GM13977 (cell line): ENCODE results near the gene RASGRF2.

Source experiments
- DNase-seq: peaks from one replicate; pipeline ENCODE4 v3.0.0; 2012; ENCODE audit warnings: low spot score
- in situ Hi-C: fragments of 300-500 bp; cut with MboI; formaldehyde crosslinking; loops from one replicate; pipeline ENCODE4 v1.12.0; 2022; ENCODE audit warnings: low sequenced_read_pairs, low pct_unique_long_range_greater_than_20kb, mixed read lengths, inconsistent platforms; ENCODE audit not compliant: unreplicated experiment
- TF ChIP-seq, protein P1 (sequence below): IDR thresholded peaks from 2 replicates; pipeline ENCODE4 v1.5.1; 2012; ENCODE audit warnings: mild to moderate bottlenecking, control low read depth; ENCODE audit not compliant: insufficient read depth; ENCODE audit errors: extremely low read depth, missing control alignments

Gene RASGRF2

DNA sequence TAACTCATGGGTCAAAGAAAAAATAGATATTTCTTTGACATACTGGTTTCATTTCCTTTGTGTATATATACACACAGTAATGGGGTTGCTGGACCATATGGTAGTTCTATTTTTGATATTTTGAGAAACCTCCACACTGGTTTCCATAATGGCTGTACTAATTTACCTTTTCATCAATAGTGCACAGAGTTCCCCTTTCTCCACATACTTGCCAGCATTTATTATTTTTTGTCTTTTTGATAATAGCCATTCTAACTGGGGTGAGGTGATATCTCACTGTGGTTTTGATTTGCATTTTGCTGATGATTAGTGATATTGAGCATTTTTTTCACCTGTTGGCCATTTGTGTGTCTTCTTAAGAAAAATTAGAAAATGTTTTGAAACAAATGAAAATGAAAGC lies 194.6 kb downstream of the RASGRF2 start:
- no peak for DNase-seq
- in situ Hi-C loops, result no loop called here
- TF ChIP-seq, protein P1, sequence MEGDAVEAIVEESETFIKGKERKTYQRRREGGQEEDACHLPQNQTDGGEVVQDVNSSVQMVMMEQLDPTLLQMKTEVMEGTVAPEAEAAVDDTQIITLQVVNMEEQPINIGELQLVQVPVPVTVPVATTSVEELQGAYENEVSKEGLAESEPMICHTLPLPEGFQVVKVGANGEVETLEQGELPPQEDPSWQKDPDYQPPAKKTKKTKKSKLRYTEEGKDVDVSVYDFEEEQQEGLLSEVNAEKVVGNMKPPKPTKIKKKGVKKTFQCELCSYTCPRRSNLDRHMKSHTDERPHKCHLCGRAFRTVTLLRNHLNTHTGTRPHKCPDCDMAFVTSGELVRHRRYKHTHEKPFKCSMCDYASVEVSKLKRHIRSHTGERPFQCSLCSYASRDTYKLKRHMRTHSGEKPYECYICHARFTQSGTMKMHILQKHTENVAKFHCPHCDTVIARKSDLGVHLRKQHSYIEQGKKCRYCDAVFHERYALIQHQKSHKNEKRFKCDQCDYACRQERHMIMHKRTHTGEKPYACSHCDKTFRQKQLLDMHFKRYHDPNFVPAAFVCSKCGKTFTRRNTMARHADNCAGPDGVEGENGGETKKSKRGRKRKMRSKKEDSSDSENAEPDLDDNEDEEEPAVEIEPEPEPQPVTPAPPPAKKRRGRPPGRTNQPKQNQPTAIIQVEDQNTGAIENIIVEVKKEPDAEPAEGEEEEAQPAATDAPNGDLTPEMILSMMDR, result no peak

- in situ Hi-C loops, result no loop called here
- TF ChIP-seq, protein P1, result no peak
- no peak for DNase-seq
These were observed 196.6 kb downstream of the RASGRF2 start for GRCh38 chr5:81156732-81157131.

DNA sequence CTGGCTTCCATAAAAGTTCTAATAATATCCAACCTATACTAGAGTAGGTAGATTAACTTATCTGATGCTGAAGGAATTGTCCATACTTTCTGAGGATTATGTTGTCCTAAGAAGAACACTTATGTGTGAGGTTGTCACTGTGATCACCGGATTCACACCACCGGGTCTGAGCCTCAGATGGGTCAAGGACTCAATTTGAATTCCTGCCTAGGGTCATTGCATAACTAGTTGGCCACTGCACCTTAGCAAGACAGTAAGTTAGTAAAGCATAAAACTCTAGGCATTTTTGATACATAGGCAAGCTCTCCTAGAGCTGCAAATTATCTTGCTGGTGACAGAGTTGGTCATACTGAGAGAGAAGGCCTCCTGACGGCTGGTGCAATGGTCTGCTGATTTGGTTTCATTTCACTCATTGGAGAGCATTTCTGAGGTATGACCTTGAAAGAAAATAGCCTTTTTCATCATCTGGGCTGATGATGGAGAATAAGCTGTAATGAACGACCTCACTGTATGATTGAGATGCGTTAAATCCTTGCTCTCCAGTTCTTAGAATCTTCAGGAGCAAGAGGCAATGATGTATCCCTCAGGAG lies 200.9 kb downstream of the RASGRF2 start:
- in situ Hi-C loops, result no loop called here
- DNase-seq, result peak; percentile 53
- TF ChIP-seq, protein P1, result no peak

DNA sequence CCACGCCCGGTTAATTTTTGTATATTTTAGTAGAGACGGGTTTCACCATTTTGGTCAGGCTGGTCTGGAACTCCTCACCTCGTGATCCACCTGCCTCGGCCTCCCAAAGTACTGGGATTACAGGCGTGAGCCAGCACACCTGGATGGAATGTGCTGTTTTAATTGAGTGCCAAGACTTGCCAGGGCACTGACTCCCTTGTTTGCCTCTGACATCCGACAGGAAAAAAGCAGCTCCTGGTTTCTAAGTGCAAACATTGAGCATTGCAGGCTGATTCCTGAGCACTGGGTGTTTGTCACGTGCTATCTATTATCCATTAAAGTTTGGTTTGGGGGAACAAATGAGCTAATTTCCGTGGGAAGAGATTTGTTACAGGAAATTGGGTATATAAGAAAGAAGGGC lies 202.3 kb downstream of the RASGRF2 start:
- TF ChIP-seq, protein P1, result no peak
- in situ Hi-C loops, result no loop called here
- no peak for DNase-seq

- in situ Hi-C loops, result no loop called here
- TF ChIP-seq, protein P1, result no peak
- DNase-seq, result no peak
These were observed 203.5 kb downstream of the RASGRF2 start for GRCh38 chr5:81163651-81164050.

- TF ChIP-seq, protein P1, result no peak
- in situ Hi-C loops, result no loop called here
- DNase-seq, result no peak
These were observed 204.3 kb downstream of the RASGRF2 start for GRCh38 chr5:81164476-81164875.
